Liver (tissue), 9 donors: ENCODE measurements around the gene C1orf21. TPM values are rescaled to one million over a fixed set of nuclear protein-coding genes. Genes with fewer than 3 reads are reported as not detected.

ENCODE experiments used
- DNase-seq: peaks from one replicate; pipeline ENCODE4 v3.0.0-alpha.2; 2017; ENCODE audit warnings: low spot score
- H3K27ac ChIP-seq, 2 donors: one replicate each; pipeline ENCODE4 v1.7.0; 2013; ENCODE audit warnings: inconsistent platforms in 2 of 2, low read length in 2 of 2, control low read depth in 1 of 2, low read depth in 1 of 2, mild to moderate bottlenecking in 1 of 2
- H3K27me3 ChIP-seq, 4 donors: one replicate each; pipeline versions ENCODE4 v1.6.1 to v1.7.0; 2013; ENCODE audit warnings: low read length in 3 of 4, inconsistent platforms in 1 of 4, mild to moderate bottlenecking in 1 of 4, moderate library complexity in 1 of 4; ENCODE audit not compliant: control insufficient read depth in 4 of 4, insufficient read depth in 4 of 4
- H3K36me3 ChIP-seq, 4 donors: one replicate each; pipeline versions ENCODE4 v1.6.1 to v1.7.0; 2013; ENCODE audit warnings: low read length in 3 of 4, mild to moderate bottlenecking in 3 of 4, low read depth in 1 of 4, moderate library complexity in 1 of 4; ENCODE audit not compliant: control insufficient read depth in 4 of 4, insufficient read depth in 3 of 4
- H3K4me1 ChIP-seq, 4 donors: one replicate each; pipeline versions ENCODE4 v1.6.1 to v1.7.0; 2013; ENCODE audit warnings: low read length in 3 of 4, mild to moderate bottlenecking in 3 of 4, moderate library complexity in 1 of 4; ENCODE audit not compliant: control insufficient read depth in 4 of 4, insufficient read depth in 4 of 4
- H3K4me3 ChIP-seq, 3 donors: one replicate each; pipeline versions ENCODE4 v1.6.1 to v1.7.0; 2013; ENCODE audit warnings: low read length in 3 of 3, control low read depth in 1 of 3, low read depth in 1 of 3, mild to moderate bottlenecking in 1 of 3
- H3K9ac ChIP-seq, 2 donors: one replicate each; pipeline ENCODE4 v1.7.0; 2013; ENCODE audit warnings: low read length in 2 of 2, mild to moderate bottlenecking in 2 of 2, moderate library complexity in 2 of 2, control low read depth in 1 of 2, low read depth in 1 of 2
- H3K9me3 ChIP-seq, 4 donors: one replicate each; pipeline versions ENCODE4 v1.6.1 to v1.7.0; 2013; ENCODE audit warnings: low read length in 3 of 4; ENCODE audit not compliant: control insufficient read depth in 4 of 4
- EGR1 ChIP-seq, 2 donors: IDR thresholded peaks; 2 replicates each; pipeline ENCODE4 v1.6.1; 2016 to 2018; ENCODE audit warnings: antibody characterized with exemption in 2 of 2, low read depth in 2 of 2
- FOXA1 ChIP-seq: IDR thresholded peaks from 2 replicates; pipeline ENCODE4 v1.6.1; 2016; ENCODE audit warnings: antibody characterized with exemption
- FOXA2 ChIP-seq: IDR thresholded peaks from 2 replicates; pipeline ENCODE4 v1.6.1; 2016; ENCODE audit warnings: antibody characterized with exemption
- GABPA ChIP-seq, 2 donors: IDR thresholded peaks in 1 of 2; conservative IDR thresholded peaks in 1 of 2; 2 replicates each; pipeline ENCODE4 v1.6.1; 2016; ENCODE audit warnings: antibody characterized with exemption in 2 of 2, mild to moderate bottlenecking in 1 of 2, moderate library complexity in 1 of 2
- HNF4A ChIP-seq, 2 donors: conservative IDR thresholded peaks; 2 replicates each; pipeline ENCODE4 v1.6.1; 2016; ENCODE audit warnings: antibody characterized with exemption in 2 of 2, mild to moderate bottlenecking in 2 of 2
- HNF4G ChIP-seq: IDR thresholded peaks from 2 replicates; pipeline ENCODE4 v1.6.1; 2016; ENCODE audit warnings: antibody characterized with exemption
- JUND ChIP-seq, 2 donors: IDR thresholded peaks; 2 replicates each; pipeline ENCODE4 v1.6.1; 2016; ENCODE audit warnings: antibody characterized with exemption in 2 of 2
- NR2F2 ChIP-seq: IDR thresholded peaks from 2 replicates; pipeline ENCODE4 v1.6.1; 2016; ENCODE audit warnings: antibody characterized with exemption
- RAD21 ChIP-seq, 2 donors: IDR thresholded peaks; 2 replicates each; pipeline ENCODE4 v1.6.1; 2016; ENCODE audit warnings: antibody characterized with exemption in 2 of 2, mild to moderate bottlenecking in 2 of 2
- RXRA ChIP-seq, 2 donors: IDR thresholded peaks; 2 replicates each; pipeline ENCODE4 v1.6.1; 2017 to 2018; ENCODE audit warnings: antibody characterized with exemption in 2 of 2, mild to moderate bottlenecking in 1 of 2
- SP1 ChIP-seq: IDR thresholded peaks from 2 replicates; pipeline ENCODE4 v1.6.1; 2018; ENCODE audit warnings: antibody characterized with exemption, mild to moderate bottlenecking
- TAF1 ChIP-seq: conservative IDR thresholded peaks from 2 replicates; pipeline ENCODE4 v1.6.1; 2016; ENCODE audit warnings: antibody characterized with exemption, mild to moderate bottlenecking
- YY1 ChIP-seq: IDR thresholded peaks from 2 replicates; pipeline ENCODE4 v1.6.1; 2016; ENCODE audit warnings: antibody characterized with exemption, mild to moderate bottlenecking
- WGBS: extraction: QIAGEN DNeasy Blood & Tissue Kit; methylation state at CpG from one replicate; pipeline ENCODE4 v1.1.7; 2013; 5-methylcytosine and 5-hydroxymethylcytosine counted together
- polyA plus RNA-seq, 2 donors: library from polyadenylated mRNA; stranded (reverse) in 1 of 2; unstranded in 1 of 2; fragments of 200-250 nt in 1 of 2; fragments of >200 nt in 1 of 2; fragmentation: Nextera tagmentation in 1 of 2; extraction: Ambion mirVana in 1 of 2; gene quantifications; one replicate each; pipeline versions ENCODE4 v1.2.1 to v1.2.3, GENCODE V29; 2013 to 2015
- total RNA-seq, 2 donors: library from RNA; depleted of rRNA; stranded (reverse); fragments of >200 nt; gene quantifications; one replicate each; pipeline ENCODE4 v1.2.3, GENCODE V29; 2014
- TF ChIP-seq, protein P1 (sequence below): IDR thresholded peaks from 2 replicates; pipeline ENCODE4 v1.6.1; 2016; ENCODE audit warnings: antibody characterized with exemption
- TF ChIP-seq, protein P2 (sequence below): IDR thresholded peaks from 2 replicates; pipeline ENCODE4 v1.6.1; 2016; ENCODE audit warnings: antibody characterized with exemption
- TF ChIP-seq, protein P3 (sequence below): fragments of 150-350 bp; IDR thresholded peaks from 2 replicates; pipeline ENCODE4 v1.5.1; 2017; ENCODE audit warnings: improper control_type of control experiment, low read depth, low read length; ENCODE audit not compliant: missing input control
- TF ChIP-seq, protein P4 (sequence below): IDR thresholded peaks from 2 replicates; pipeline ENCODE4 v1.6.1; 2016; ENCODE audit warnings: antibody characterized with exemption, mild to moderate bottlenecking
- TF ChIP-seq, protein P5 (sequence below): IDR thresholded peaks from 2 replicates; pipeline ENCODE4 v1.6.1; 2016; ENCODE audit warnings: antibody characterized with exemption
- donor health status: healthy.
- donor health status: healthy.
- donor health status: healthy.
- donor health status: healthy.
- donor health status: healthy.

C1orf21 gene
- total and polyA plus RNA-seq, 4 donors = 2.3 to 21.3 (median 13.4) TPM

DNA sequence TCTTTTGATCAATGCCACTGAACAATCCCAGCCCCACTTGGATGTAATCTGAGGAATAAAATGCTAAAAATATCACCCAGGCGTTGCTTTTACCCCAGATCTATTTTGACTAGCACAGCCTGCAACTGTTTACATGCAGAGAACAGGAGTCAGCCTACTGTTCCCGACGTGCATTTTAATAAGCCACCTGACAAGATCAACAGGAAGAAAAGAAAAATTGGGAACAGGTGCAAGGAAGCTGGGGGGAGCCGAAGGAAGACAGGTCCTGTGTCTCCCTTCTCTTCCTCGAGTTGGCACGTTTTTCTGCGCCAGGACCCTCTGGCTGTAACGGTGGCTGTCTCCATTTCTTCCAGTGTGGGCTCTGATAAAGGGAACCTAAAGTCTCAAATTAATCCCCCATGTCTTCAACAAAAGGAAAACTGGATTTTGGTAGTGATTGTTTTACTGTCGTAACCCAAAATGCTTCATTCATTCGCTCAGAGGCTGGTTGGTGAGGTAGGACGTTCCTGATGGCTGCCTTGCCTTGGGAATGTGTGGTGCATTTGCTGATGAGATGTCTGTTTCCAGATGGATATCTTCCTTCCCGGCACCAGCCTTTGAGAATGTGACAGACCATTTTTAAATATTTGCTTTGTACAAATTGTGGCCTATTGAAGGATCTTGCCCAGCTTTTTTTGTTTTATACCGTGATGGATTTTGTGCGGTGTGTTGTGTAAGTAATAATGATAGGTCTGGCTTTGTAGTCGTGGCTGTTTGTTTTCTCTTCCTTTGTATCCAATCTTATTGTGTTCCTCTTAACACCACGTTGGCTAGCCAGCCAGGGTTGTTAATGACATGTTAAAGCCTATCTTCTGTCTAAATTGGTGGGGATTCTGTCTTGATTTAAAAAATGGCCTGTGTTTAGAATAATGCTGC lies 117.5 kb downstream of the C1orf21 start:
- Histone ChIP-seq H3K9me3 (no peaks in the 10 kb centered on the region), H3K27ac (no peak overlapping the region)

More for the DNA sequence above, 117.5 kb downstream of the C1orf21 start:
- DNase-seq = no peak
- Histone ChIP-seq H3K36me3 (no peaks in the 10 kb centered on the region), H3K4me3 (no peak overlapping the region), H3K27me3 (no peaks in the 10 kb centered on the region), H3K4me1 (no peaks in the 10 kb centered on the region), H3K9ac (no peak overlapping the region)
- no peak for TF ChIP-seq RAD21 (IDR thresholded peaks at IDR 0.05)
- TF ChIP-seq, protein P1, sequence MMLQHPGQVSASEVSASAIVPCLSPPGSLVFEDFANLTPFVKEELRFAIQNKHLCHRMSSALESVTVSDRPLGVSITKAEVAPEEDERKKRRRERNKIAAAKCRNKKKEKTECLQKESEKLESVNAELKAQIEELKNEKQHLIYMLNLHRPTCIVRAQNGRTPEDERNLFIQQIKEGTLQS = no peak
- TF ChIP-seq, protein P2, sequence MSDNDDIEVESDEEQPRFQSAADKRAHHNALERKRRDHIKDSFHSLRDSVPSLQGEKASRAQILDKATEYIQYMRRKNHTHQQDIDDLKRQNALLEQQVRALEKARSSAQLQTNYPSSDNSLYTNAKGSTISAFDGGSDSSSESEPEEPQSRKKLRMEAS = no peak
- TF ChIP-seq FOXA1 = no peak
- no peak for TF ChIP-seq YY1
- TF ChIP-seq EGR1 (IDR thresholded peaks at IDR 0.05; ENCODE audit: low read depth in 2 of 2) = no peak
- TF ChIP-seq, protein P3, sequence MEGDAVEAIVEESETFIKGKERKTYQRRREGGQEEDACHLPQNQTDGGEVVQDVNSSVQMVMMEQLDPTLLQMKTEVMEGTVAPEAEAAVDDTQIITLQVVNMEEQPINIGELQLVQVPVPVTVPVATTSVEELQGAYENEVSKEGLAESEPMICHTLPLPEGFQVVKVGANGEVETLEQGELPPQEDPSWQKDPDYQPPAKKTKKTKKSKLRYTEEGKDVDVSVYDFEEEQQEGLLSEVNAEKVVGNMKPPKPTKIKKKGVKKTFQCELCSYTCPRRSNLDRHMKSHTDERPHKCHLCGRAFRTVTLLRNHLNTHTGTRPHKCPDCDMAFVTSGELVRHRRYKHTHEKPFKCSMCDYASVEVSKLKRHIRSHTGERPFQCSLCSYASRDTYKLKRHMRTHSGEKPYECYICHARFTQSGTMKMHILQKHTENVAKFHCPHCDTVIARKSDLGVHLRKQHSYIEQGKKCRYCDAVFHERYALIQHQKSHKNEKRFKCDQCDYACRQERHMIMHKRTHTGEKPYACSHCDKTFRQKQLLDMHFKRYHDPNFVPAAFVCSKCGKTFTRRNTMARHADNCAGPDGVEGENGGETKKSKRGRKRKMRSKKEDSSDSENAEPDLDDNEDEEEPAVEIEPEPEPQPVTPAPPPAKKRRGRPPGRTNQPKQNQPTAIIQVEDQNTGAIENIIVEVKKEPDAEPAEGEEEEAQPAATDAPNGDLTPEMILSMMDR = no peak
- no peak for TF ChIP-seq RXRA (IDR thresholded peaks at IDR 0.05)
- no peak for TF ChIP-seq HNF4G
- TF ChIP-seq NR2F2 = no peak
- TF ChIP-seq, protein P4, sequence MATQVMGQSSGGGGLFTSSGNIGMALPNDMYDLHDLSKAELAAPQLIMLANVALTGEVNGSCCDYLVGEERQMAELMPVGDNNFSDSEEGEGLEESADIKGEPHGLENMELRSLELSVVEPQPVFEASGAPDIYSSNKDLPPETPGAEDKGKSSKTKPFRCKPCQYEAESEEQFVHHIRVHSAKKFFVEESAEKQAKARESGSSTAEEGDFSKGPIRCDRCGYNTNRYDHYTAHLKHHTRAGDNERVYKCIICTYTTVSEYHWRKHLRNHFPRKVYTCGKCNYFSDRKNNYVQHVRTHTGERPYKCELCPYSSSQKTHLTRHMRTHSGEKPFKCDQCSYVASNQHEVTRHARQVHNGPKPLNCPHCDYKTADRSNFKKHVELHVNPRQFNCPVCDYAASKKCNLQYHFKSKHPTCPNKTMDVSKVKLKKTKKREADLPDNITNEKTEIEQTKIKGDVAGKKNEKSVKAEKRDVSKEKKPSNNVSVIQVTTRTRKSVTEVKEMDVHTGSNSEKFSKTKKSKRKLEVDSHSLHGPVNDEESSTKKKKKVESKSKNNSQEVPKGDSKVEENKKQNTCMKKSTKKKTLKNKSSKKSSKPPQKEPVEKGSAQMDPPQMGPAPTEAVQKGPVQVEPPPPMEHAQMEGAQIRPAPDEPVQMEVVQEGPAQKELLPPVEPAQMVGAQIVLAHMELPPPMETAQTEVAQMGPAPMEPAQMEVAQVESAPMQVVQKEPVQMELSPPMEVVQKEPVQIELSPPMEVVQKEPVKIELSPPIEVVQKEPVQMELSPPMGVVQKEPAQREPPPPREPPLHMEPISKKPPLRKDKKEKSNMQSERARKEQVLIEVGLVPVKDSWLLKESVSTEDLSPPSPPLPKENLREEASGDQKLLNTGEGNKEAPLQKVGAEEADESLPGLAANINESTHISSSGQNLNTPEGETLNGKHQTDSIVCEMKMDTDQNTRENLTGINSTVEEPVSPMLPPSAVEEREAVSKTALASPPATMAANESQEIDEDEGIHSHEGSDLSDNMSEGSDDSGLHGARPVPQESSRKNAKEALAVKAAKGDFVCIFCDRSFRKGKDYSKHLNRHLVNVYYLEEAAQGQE = no peak
- TF ChIP-seq JUND (IDR thresholded peaks at IDR 0.05) = no peak
- no peak for TF ChIP-seq FOXA2
- TF ChIP-seq SP1 = no peak
- TF ChIP-seq TAF1 = no peak
- TF ChIP-seq, protein P5, sequence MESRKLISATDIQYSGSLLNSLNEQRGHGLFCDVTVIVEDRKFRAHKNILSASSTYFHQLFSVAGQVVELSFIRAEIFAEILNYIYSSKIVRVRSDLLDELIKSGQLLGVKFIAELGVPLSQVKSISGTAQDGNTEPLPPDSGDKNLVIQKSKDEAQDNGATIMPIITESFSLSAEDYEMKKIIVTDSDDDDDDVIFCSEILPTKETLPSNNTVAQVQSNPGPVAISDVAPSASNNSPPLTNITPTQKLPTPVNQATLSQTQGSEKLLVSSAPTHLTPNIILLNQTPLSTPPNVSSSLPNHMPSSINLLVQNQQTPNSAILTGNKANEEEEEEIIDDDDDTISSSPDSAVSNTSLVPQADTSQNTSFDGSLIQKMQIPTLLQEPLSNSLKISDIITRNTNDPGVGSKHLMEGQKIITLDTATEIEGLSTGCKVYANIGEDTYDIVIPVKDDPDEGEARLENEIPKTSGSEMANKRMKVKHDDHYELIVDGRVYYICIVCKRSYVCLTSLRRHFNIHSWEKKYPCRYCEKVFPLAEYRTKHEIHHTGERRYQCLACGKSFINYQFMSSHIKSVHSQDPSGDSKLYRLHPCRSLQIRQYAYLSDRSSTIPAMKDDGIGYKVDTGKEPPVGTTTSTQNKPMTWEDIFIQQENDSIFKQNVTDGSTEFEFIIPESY = no peak
- no peak for TF ChIP-seq HNF4A (conservative IDR thresholded peaks at IDR 0.05)
- no peak for TF ChIP-seq GABPA (IDR thresholded peaks at IDR 0.05 in 1 of 2, conservative IDR thresholded peaks at IDR 0.05 in 1 of 2)
- WGBS = 63% methylated on average over 16 of the region's 16 CpGs
